ENCODE data around the gene SETD1A. TPM values are rescaled to one million over a fixed set of nuclear protein-coding genes. Genes with fewer than 3 reads are reported as not detected.

The SETD1A gene
- total RNA-seq, 1 donor from 2014 or later = 4.7 TPM

DNA sequence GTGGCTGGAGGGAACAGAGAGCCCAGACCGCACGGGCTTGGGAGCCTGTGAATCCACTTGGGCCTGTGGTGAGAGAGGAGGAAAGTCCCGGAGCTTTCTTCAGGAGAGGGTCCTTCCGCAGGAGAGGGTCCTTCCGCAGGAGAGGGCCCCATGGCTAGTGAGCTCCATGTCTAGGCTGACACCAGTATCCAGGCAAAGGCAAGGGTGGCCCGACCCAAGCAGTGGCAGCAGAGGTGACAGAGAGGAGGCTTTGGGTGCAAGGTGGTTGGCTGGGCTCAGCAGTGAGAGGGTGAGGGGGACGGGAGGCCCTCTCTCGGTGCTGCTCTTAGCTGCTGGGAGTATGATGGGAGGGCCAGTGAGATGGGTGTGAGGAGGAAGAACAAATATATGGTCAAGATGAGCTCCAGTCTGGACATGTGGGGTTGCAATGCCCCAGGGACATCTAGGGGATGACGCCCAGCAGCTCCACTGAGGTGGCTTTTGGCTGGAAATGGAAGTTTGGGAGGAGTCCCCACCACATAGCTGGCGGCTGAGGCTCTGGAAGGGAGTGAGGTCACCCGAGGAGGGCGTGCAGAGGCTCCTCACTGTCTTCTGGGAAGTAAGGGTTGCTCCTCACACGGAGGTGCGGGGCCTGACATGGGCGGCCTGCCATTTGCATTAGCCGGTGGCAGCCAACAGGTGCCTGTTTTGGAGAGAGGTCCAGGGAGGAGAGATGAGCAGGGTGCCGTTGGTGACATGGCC is 25.2 kb downstream of the SETD1A start:
- DNase-seq (ENCODE audit: low read depth) = no peak
- no peak overlapping the region for H3K4me3 ChIP-seq (ENCODE audit: low read depth, low read length)

DNA sequence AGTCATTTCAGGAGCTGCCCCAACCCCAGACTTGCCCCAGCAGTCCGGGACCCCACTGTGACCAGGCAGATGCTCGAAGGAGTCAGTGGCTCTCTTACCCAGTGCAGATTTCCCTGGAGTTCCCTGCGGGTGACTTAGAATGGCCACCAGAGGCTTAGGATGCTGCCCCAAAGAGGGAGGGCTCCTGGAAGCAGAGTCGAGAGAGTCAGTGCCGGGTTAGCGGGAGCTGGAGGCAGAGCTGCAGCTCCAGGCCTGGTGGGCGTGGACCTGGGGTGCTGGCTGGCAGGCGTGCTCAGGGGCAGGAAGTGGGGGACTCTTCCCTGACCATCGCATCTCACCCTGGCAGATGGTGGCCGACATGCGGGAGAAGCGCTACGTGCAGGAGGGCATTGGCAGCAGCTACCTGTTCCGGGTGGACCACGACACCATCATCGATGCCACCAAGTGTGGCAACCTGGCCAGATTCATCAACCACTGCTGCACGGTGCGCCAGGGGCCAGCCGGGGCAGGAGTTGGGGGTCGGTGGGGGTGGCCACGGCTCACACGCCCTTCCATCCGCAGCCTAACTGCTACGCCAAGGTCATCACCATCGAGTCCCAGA is 25.8 kb downstream of the SETD1A start:
- TF ChIP-seq, protein P1, sequence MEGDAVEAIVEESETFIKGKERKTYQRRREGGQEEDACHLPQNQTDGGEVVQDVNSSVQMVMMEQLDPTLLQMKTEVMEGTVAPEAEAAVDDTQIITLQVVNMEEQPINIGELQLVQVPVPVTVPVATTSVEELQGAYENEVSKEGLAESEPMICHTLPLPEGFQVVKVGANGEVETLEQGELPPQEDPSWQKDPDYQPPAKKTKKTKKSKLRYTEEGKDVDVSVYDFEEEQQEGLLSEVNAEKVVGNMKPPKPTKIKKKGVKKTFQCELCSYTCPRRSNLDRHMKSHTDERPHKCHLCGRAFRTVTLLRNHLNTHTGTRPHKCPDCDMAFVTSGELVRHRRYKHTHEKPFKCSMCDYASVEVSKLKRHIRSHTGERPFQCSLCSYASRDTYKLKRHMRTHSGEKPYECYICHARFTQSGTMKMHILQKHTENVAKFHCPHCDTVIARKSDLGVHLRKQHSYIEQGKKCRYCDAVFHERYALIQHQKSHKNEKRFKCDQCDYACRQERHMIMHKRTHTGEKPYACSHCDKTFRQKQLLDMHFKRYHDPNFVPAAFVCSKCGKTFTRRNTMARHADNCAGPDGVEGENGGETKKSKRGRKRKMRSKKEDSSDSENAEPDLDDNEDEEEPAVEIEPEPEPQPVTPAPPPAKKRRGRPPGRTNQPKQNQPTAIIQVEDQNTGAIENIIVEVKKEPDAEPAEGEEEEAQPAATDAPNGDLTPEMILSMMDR (conservative IDR thresholded peaks at IDR 0.05; ENCODE audit: low read depth, low read length) = no peak
- DNase-seq (ENCODE audit: low read depth) = no peak
- H3K4me3 ChIP-seq (ENCODE audit: low read depth, low read length) = no peak overlapping the region

More for the DNA sequence above, 25.2 kb downstream of the SETD1A start:
- TF ChIP-seq, protein P1 (conservative IDR thresholded peaks at IDR 0.05; ENCODE audit: low read depth, low read length) = no peak

DNA sequence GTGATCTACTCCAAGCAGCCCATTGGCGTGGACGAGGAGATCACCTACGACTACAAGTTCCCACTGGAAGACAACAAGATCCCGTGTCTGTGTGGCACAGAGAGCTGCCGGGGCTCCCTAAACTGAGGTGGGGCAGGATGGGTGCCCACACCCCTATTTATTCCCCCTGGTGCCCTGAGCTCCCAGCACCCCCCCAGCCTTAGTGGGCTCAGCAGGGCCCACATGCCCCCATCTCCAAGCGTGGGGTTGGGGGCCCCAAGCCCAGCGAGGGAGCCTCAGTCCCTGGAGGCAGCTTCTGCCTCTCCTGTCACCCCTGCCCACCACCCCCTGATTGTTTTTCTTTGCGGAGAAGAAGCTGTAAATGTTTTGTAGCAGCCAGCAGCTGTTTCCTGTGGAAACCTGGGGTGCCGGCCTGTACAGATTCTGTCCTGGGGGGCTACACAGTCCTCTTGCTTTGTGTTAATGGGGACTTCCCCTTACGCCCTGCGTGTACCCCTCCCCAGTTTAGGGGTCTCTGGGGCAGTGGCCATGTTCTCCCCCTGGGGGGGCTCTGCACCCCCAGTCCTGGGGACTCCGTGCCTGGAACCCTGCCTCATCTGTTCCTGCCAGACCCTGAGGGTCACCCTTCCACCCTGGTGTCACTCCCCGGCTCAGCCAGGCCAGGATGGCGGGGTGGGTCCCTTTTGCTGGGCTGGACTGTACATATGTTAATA is 26.5 kb downstream of the SETD1A start:
- TF ChIP-seq, protein P1 (conservative IDR thresholded peaks at IDR 0.05; ENCODE audit: low read depth, low read length) = no peak
- H3K4me3 ChIP-seq (ENCODE audit: low read depth, low read length) = no peak overlapping the region
- no peak for DNase-seq (ENCODE audit: low read depth)

DNA sequence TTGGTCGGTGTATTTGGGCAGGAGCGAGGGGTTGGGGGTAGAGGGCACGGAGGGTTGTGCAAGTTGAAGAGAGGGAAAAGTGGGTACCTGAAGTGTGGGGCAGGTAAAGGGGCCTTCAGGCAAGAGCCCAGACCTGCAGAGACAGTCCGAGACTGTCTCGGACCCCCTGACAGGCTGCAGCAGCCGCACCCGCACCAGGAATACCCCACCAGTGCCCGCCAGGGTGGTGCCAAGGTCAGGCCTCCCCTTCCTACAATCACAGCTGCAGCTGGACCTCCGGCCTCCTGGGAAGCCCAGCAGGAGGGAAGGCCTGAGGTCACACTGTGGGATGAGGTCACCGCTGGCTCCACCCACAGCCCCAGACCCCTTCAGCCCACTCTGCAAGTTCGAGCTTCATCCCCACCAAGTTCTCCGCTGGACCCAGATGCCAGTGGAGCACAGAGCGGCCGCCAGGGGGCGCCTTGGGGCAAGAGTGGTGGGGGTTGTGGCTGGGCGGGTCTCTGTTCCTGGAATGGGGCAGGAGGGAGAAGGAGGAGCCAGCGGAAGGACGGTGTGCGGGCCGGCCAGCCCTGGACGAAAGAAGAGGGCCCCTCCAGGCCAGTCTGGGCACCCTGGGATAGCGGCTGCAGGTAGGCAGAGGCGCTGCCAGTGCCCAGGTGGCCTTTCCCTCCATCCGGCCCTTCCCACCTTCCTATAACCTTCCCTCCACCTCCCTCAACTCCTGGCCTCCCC is 27.3 kb downstream of the SETD1A start, which contains the start of gene HSD3B7:
Gene HSD3B7, plus strand, starts transcription at position 539 of the 732 bp plus-strand sequence. CDS start 452 bp downstream, outside the sequence.
- TF ChIP-seq, protein P1 (conservative IDR thresholded peaks at IDR 0.05; ENCODE audit: low read depth, low read length) = peak; percentile 92
- H3K4me3 ChIP-seq (ENCODE audit: low read depth, low read length) = peak within 1 kb of the TSS; percentile 71
- DNase-seq (ENCODE audit: low read depth) = no peak

DNA sequence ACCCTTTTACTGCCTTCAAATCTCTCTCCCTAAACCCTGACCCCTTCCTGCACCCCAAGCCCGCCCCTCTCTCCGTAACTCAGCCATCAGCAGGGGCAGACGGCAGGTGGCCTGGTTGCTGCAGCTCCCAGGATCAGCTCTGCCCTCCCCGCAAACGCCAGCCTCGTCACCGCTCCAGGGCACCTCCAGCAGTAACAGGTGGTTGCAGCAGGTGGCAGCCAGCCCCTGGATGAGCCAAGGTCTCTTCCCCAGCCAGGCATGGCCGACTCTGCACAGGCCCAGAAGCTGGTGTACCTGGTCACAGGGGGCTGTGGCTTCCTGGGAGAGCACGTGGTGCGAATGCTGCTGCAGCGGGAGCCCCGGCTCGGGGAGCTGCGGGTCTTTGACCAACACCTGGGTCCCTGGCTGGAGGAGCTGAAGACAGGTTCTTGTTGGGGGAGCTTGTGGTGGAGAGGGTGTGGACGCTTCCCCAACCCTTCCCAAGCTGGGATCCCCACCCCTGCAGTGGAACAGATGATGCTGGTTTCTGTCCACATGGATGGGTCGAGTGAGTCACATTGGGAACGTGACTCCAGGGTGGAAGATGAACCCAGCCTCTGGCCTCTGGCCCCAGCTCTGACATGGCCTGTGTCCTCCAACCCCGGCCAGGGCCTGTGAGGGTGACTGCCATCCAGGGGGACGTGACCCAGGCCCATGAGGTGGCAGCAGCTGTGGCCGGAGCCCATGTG is 28.0 kb downstream of the SETD1A start:
- TF ChIP-seq, protein P1 (conservative IDR thresholded peaks at IDR 0.05; ENCODE audit: low read depth, low read length) = peak; percentile 63
- peak overlapping the region; percentile 71 for H3K4me3 ChIP-seq (ENCODE audit: low read depth, low read length)
- no peak for DNase-seq (ENCODE audit: low read depth)
